ENCODE results near the gene MYO6.
A peak's percentile ranks its signal among the peaks of the same experiment; 100 is the strongest.

Gene MYO6

DNA sequence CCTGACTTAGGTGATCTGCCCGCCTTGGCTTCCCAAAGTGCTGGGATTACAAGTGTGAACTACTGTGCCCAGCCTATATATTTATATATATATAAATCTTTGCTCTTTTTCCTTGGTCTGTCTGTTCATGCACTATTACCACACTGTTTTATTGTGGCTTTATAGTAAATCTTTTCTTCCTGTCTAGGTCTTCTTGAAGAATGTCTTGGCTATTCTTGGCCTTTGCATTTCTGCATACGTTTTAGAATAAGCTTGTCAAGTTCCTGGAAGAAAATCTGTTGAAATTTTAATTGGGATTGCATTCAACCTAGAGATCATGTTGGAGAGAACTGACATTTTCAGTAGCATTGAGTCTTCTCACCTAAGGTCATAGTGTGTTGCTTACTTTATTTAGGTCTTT, 37.1 kb downstream of the MYO6 start:
- DNase-seq (ENCODE audit: low read depth, low spot score) = no peak
- in situ Hi-C loops (cut with HindIII; ENCODE audit: low sequenced_read_pairs) = no loop called here
- TF ChIP-seq, protein P1, sequence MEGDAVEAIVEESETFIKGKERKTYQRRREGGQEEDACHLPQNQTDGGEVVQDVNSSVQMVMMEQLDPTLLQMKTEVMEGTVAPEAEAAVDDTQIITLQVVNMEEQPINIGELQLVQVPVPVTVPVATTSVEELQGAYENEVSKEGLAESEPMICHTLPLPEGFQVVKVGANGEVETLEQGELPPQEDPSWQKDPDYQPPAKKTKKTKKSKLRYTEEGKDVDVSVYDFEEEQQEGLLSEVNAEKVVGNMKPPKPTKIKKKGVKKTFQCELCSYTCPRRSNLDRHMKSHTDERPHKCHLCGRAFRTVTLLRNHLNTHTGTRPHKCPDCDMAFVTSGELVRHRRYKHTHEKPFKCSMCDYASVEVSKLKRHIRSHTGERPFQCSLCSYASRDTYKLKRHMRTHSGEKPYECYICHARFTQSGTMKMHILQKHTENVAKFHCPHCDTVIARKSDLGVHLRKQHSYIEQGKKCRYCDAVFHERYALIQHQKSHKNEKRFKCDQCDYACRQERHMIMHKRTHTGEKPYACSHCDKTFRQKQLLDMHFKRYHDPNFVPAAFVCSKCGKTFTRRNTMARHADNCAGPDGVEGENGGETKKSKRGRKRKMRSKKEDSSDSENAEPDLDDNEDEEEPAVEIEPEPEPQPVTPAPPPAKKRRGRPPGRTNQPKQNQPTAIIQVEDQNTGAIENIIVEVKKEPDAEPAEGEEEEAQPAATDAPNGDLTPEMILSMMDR (IDR thresholded peaks at IDR 0.05; ENCODE audit: low read depth, low read length) = no peak
- H3K4me3 ChIP-seq (ENCODE audit: low read depth, low read length) = no peak overlapping the region

DNA sequence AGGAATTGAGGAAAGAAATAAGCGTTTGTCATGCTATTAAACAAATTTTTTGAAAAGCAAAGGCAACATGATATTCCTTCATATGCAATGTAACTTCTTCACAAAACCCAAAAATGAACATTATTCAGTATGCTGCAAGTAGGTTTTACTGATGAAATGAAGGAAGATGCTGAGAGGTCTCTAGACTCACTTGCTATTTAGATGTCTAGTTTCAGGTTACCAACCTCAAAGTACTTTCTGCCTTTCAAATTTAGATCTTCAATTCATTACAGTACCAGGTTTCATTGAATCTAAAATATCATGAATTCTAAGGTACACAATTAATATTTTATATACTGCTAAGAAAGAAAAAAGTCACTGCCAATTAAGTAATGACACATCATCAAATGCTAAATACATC, 39.9 kb downstream of the MYO6 start:
- in situ Hi-C loops (cut with HindIII; ENCODE audit: low sequenced_read_pairs) = no loop called here
- DNase-seq (ENCODE audit: low read depth, low spot score) = no peak
- no peak overlapping the region for H3K4me3 ChIP-seq (ENCODE audit: low read depth, low read length)
- TF ChIP-seq, protein P1 (IDR thresholded peaks at IDR 0.05; ENCODE audit: low read depth, low read length) = no peak

DNA sequence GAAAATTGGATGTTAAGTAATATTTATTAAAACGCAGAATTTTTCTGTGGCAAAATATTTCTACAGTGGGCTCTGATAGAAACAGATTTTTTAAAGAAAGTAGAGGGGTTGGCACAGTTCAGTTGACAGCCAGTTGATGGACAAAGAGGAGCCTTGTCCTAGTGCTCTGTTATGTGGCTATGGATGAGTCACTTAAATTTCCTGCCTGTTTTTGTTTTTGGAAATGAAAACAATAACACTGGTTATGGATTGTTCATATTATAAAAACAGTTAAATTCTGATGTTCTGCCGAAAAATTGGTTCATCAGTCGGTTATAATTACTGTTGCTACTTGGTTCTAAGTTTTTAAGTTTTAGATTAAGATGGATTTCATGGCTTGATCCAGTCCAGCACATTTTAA, 42.8 kb downstream of the MYO6 start:
- DNase-seq (ENCODE audit: low read depth, low spot score) = peak; percentile 12
- in situ Hi-C loops (cut with HindIII; ENCODE audit: low sequenced_read_pairs) = no loop called here
- TF ChIP-seq, protein P1 (IDR thresholded peaks at IDR 0.05; ENCODE audit: low read depth, low read length) = no peak
- no peak overlapping the region for H3K4me3 ChIP-seq (ENCODE audit: low read depth, low read length)

DNA sequence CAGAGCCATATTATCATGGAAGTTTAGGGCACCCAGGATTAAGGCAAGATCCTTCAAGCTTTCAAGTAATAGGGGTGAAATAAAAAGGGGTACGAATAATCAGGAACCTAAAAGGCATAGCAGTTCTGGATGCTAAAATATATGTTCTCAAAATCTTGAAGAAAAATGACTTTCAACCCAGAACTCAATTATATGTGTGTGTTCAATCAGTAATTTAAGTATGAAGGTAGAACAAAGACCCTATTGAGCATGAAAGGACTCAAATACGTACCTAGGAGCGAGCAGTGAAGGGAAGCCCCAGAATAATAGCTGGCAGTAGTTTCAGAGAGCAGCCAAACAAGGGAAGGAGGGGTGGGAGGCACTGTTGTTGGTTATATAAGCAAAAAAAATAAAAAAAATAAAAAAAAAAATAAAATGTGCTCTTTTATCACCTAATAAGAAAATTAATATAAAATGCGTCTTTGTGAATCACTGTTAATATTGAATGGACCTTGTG, 45.4 kb downstream of the MYO6 start:
- no peak overlapping the region for H3K4me3 ChIP-seq (ENCODE audit: low read depth, low read length)
- DNase-seq (ENCODE audit: low read depth, low spot score) = no peak
- TF ChIP-seq, protein P1 (IDR thresholded peaks at IDR 0.05; ENCODE audit: low read depth, low read length) = no peak
- in situ Hi-C loops (cut with HindIII; ENCODE audit: low sequenced_read_pairs) = no loop called here

DNA sequence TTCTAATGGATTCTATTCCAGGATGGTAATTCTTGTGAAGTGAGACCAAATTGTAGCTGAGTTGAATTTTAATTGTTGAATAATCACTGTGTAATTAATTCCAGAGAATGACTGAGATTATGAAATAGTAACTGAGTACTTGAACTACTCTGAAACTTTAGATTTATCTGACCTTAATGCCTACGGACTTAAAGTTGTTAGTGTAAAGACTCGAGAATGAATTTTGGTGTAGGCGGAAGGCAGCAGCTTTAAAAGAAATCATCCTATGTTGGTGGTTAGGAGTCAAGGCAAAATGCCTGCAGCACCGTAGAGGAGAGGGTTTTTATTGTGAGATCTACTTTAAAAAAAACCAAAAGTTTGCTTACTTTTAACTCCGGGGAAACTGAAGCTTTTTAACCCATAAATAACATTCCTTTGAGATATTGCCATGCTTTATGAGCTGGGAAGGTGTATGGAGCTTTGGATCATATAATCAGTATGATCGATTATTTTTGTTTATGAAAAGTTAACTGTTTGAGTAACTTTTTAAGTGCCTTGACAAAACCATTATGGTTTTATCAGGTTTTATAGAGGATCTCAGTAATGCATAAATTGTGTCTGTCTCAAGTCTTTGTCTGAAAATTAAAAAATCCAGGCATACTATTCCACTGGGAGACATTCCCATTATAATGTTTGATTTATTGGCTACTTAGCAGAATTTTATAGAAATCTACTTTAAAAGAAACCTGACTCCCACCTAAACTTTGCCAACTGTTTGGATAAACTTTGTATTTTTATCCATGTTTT, 46.1 kb downstream of the MYO6 start:
- no peak overlapping the region for H3K4me3 ChIP-seq (ENCODE audit: low read depth, low read length)
- in situ Hi-C loops (cut with HindIII; ENCODE audit: low sequenced_read_pairs) = no loop called here
- no peak for DNase-seq (ENCODE audit: low read depth, low spot score)
- TF ChIP-seq, protein P1 (IDR thresholded peaks at IDR 0.05; ENCODE audit: low read depth, low read length) = no peak

DNA sequence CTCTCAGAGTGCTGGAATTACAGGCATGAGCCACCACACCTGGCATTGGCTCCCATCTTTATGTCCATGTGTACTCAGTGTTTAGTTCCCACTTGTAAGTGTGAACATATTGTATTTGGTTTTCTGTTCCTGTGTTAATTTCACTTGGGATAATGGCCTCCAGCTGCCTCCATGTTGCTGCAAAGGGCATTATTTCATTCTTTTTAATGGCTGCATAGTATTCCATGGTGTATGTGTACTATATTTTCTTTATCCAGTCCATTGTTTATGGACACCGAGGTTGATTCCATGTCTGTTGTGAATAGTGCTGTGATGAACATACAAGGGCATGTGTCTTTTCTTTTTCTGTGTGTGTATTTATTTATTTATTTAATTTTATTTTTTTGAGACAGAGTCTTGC, 47.7 kb downstream of the MYO6 start:
- no peak overlapping the region for H3K4me3 ChIP-seq (ENCODE audit: low read depth, low read length)
- in situ Hi-C loops (cut with HindIII; ENCODE audit: low sequenced_read_pairs) = no loop called here
- TF ChIP-seq, protein P1 (IDR thresholded peaks at IDR 0.05; ENCODE audit: low read depth, low read length) = no peak
- no peak for DNase-seq (ENCODE audit: low read depth, low spot score)
